Heart left ventricle (tissue), 13 donors: ENCODE data around the gene SLC38A7.

Experiments
- CTCF ChIP-seq, 12 donors: fragments of 200-600 bp; sonication (generic) in 4 of 12; IDR thresholded peaks; one replicate each; pipeline versions ENCODE4 v1.5.0 to v1.8.0; 2018 to 2022; ENCODE audit warnings: antibody characterized with exemption in 12 of 12, mild to moderate bottlenecking in 5 of 12
- POLR2A ChIP-seq, 2 donors: fragments of 450-650 bp; IDR thresholded peaks; one replicate each; pipeline ENCODE4 v1.6.1; 2017; ENCODE audit warnings: antibody characterized with exemption in 2 of 2, mild to moderate bottlenecking in 2 of 2, moderate library complexity in 2 of 2
- donor health status: ischemic (EF 13 %, LVEDD 7.1; RV severe dilation, severe dysfunction).
- donor health status: DM: no; HTN: yes; CAD: no.
- donor health status: DM: no; HTN: no; CAD: no.
- donor health status: ischemic (EF 25% LVEDD 6.9; RV normal size, moderate dysfunction).
- donor health status: ischemic (EF 25% LVEDD 5.7; RV mildly dilated, moderate dysfunction).
- donor health status: ischemic (EF 35%, LVEDD 5.7; RV mildly dilated, moderate dysfunction).
- donor health status: nonischemic (EF 11% LVEDD 7.7; RV severe dilation, severe dysfunction).
- donor health status: DM: yes; HTN: yes; CAD: no.
- donor health status: PGD.
- donor health status: ischemic (EF 29% LVEDD 5.4; RV normal size, mild dysfunction).
- donor health status: nonischemic (EF 23%, LVEDD 6.1; RV moderate dilation, normal function).

GRCh38 chr16:58730724-58731370 is 46.3 kb upstream of the SLC38A7 start:
- no peak for TF ChIP-seq CTCF (IDR thresholded peaks at IDR 0.05)
- TF ChIP-seq POLR2A (IDR thresholded peaks at IDR 0.05) = no peak
